Stimulated activated CD4-positive, alpha-beta T cell treated with anti-CD3 and anti-CD28 coated beads, Interleukin-2, amount 100 ng/mL, for 4 hours (primary cell): ENCODE data around the gene CLEC2D.
"Not testable (repeated sequence)": the region's sequence is repeated elsewhere in the genome, so short reads cannot be mapped to it uniquely, and the experiment has no call there.

Experiments used
- DNase-seq: peaks from one replicate; pipeline ENCODE4 v3.0.0-alpha.2; 2020; ENCODE audit warnings: low read depth

Gene CLEC2D

DNA sequence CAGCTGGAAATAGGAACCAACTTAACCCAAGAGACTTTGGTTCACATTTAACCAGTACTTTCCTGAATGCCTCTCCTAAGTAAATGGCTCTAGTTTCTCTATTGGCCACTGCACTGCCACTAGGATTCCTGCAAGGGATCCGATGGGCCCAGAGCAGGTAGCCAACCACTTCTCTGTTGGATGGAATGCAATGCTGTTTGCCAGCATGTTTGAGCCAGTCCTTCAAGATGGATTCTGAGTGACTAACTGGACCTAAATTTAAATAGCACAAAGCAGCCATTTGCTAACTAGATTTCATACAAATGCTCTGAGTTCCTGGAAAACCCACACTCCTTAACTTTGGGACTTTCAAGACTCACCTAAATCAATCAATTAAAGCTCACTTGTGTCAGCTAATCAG lies 9.5 kb upstream of the CLEC2D start:
- no peak for DNase-seq

DNA sequence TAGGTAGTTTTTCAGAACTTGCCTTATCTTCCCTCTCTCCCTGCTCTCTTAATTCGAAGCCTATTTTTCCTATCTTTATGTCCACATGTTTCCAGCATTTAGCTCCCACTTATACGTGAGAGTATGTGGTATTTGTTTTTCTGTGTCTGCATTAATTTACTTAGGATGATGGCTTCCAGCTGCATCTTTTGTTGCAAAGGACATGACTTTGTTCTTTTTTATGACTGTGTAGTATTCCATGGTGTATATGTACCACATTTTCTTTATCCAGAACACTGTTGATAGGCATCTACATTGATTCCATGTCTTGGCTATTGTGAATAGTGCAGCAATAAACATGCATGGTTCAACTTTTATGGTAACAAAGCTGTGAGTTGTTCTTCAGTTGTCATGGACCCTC lies 7.8 kb upstream of the CLEC2D start:
- DNase-seq: no peak

DNA sequence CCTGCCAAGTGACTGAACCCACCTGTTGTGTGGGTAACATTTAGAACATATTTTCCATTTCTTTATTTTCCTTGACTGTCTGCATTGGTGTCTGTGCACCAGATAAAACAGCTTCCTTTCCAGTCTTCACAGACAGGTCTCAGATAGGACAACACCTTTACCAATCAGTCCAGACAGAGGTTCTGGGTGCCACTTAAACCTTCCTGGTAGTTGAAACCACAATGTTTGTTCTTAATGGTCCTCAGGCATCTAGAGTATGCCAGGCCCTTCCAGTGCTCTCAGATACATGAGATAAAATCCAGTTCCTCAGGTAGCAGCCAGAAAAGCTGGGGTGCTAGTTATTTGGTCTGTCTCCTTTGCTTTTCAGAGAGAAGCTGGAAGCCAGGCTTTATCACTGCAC lies 7.0 kb upstream of the CLEC2D start:
- no peak for DNase-seq

DNA sequence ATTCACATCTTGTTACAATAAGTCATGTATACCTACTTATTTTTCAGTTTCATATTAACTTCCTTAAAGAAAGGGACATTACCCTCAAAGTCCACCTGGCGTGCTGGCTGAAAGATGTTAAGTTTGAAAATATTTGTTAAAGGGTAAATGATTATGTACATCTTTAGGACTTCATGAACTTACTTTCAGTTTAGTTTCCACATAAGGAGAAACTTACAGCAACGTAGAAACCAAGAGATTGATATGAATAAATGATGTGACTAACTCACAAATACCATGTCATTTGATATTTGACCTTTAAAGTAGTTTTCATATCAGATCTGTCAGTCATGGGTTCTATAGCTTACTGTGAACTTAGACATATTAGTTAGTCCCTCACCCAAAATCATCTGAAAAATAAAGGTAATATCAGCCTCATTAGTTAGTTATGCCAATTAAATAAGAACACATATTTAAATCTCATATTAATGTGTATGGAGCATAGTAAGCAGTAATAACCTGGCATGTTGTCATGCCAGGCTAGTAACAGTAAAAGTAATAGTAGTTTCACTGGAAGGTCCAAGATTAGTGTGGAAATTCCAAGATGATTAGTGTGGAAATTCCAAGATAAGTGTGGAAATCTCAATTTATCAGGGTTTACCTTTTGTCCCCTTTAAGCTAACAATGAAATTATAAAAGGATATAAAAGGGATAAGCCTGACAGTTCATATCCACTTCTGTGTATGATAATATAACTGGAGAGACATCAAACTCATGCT lies 1.9 kb upstream of the CLEC2D start:
- no peak for DNase-seq

DNA sequence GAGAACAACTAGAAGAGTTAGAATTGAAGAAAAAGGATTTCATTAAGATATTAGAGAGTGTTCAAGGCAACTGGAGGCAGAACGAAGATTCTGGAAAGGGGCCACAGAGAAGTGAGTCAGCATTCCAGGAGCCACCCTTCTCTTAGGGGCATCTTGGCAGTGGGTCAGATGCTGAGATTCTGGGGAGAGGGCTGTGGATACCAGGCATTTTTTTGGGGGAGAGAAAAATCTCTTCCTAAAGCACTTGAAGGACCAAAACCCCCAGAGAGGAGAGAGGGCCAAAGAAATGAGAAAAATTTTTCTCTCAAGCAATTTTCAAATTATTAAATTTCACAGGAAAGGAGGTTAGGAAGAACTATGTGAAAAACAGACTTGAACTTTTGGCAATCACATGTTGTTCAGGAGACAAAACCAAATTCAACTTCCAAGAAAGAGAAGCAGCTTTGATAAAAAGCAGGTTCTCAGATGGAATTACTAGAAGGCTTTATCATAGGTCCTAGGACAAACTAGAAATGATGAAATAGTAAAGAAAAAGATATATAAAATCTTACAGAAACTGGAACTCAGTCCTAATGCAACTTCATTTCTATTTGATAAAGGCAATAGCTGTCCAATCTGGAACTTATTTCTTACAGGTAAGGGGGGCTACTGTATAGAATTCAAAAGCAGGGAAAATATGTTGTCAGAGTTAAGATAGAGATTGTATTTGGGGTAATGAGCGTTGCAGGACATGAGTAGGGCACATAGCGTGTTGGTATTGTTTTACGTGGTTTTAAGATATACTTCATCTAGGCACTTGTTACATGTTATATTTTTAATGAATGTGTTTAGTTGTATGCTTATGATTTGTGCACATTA lies 1.1 kb upstream of the CLEC2D start:
- no peak for DNase-seq

DNA sequence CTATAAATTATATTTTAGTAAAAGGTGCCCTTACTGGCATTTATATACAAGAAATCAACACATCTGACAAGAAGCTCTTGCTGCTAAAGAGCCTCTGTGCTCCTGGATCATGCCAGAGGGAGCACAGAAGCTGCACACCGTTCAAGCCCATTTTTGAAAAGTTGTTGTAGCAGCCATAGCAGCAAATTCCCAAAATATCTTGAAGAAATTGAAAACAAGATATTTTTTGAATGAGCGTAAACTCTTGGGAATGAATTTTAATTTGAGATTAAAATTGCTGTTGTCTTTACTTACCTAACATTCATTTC lies 540 bp upstream of the CLEC2D start:
- no peak for DNase-seq

DNA sequence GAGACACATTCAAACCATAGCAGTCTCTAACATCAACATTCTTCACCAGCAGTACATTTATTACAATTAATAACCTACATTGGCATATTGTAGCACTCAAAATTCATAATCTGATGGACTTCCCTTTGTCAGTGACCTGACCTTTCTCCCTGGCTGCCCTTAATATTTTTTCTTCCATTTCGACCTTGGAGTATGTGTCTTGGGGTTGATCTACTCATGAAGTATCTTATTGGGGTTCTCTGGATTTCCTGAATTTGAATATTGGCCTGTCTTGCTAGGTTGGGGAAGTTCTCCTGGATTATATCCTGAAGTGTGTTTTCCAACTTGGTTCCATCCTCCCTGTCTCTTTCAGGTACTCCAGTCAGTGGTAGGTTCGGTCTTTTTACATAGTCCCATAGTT lies 2.8 kb downstream of the CLEC2D start:
- DNase-seq: not testable (repeated sequence)

DNA sequence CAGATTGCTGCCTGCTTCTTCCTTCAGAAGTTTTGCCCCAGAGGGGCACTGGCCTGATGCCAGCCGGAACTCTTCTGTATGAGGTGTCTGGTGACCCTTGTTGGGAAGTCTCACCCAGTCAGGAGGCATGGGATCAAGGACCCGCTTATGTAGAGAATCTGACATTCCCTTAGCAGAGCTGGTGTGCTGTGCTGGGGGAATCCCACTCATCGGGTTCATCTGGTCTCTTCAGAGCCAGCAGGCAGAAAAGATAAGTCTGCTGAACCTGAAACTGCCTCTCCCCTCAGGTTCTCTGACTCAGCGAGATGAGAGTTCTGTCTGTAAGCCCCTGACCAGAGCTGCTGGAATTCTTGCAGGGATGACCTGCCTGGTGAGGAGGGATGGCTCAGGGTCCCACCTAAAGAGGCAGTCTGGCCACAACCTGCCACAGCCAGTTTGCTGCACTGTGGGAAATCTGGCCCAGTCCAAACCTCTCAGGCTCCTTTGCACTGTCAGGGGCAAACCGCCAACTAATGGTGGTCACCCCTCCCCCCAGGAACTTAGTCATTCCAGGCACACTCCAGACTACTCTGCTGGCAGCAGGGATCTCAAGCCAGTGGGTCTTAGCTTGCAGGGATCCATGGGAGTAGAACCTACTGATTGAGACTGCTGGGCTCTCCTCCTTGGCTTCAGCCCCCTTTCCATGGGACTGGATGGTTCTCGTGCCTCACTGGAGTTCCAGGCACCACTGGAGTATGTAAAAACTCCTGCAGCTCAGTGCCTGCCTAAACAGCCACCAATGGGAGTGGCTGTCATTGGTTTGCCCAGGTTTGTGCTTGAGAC lies 4.1 kb downstream of the CLEC2D start:
- no peak for DNase-seq

DNA sequence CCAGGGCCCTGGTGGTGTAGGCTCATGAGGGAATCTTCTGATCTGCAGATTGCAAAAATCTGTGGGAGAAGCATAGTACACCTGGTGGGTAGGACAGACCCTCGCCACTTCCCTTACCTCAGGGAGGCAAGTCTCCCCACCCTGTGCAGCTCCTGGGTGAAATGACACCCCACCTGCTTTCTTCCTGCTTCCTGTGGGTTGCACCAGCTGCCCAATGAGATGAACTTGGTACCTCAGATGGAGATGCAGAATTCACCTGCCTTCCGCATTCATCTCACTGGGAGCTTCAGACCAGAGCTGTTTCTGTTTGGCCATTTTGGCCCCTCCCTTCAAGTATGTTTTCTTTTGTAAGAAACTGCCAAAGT lies 4.7 kb downstream of the CLEC2D start:
- no peak for DNase-seq

DNA sequence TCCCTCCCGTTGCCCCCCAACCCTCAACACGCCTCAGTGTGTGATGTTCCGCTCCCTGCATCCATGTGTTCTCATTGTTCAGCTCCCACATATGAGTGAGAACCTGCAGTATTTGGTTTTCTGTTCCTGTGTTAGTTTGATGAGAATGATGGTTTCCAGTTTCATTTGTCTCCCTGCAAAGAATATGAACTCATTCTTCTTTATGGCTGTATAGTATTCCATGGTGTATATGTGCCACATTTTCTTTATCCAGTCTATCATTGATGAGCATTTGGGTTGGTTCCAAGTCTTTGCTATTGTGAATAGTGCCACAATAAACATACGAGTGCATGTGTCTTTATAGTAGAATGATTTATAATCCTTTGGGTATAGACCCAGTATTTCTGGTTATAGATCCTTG lies 13.0 kb downstream of the CLEC2D start:
- not testable (repeated sequence) for DNase-seq

DNA sequence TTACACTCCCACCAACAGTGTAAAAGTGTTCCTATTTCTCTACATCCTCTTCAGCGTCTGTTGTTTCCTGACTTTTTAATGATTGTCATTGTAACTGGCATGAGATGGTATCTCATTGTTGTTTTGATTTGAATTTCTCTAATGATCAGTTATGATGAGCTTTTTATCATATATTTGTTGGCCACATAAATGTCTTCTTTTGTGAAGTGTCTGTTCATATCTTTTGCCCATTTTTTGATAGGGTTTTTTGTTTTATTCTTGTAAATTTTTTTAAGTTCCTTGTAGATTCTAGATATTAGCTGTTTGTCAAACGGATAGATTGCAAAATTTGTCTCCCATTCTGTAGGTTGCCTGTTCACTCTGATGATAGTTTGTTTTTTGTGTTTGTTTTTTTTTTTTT lies 13.4 kb downstream of the CLEC2D start:
- DNase-seq: not testable (repeated sequence)

DNA sequence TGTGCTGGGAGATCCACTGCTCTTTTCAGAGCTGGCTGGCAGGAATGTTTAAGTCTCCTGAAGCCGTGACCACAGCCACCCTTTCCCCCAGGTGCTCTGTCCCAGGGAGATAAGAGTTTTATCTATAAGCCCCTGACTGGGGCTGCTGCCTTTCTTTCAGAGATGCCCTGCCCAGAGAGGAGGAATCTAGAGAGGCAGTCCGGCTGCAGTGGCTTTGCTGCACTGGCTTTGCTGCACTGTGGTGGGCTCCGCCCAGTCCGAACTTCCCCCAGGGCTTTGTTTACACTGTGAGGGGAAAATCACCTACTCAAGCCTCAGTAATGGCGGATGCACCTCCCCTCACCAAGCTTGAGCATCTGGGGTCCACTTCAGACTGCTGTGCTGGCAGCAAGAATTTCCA lies 15.9 kb downstream of the CLEC2D start:
- not testable (repeated sequence) for DNase-seq

DNA sequence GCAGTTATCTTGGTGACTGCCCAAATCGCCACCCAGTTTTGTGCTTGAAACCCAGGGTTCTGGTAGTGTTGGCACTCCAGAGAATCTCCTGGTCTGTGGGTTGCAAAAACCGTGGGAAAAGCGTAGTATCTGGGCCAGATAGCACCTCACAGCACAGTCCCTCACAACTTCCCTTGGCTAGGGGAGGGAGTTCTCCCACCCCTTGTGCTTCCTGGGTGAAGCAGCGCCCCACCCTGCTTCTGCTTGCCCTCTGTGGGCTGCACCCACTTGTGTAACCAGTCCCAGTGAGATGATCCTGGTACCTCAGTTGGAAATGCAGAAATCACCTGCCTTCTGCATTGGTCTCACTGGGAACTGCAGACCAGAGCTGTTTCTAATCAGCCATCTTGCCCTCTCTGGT lies 16.4 kb downstream of the CLEC2D start:
- no peak for DNase-seq

DNA sequence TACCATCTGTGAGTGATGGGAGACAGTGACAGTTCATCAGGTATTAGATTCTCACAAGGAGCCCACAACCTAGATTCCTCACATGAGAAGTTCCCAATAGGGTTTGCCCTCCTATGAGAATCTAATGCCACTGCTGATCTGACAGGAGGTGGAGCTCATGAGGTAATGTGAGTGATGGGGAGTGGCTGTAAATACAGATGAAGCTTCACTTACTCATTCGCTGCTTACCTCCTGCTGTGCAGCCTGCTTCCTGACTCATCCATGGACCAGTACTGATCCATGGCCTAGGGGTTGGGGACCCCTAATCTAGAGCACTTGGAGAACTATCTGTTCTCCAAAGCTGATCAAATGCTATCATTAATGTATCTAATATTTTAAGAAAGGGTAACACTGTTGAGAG lies 17.7 kb downstream of the CLEC2D start:
- no peak for DNase-seq

DNA sequence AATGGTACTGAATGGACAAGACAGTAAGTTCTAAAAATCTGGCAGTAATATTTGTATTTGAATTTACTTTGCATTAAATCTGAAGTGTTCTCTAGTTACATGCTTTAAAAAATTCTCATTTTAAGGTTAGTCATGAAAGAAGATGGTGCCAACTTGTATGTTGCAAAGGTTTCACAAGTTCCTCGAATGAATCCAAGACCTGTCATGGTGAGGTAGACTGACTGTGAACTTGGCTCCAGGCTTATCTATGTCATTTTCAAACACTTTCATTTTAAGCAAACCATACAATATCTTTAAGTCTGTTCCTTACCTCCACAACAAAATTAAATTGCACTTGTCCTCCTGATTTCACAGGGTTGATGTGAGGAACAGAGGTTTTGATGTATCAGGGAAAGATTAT lies 23.4 kb downstream of the CLEC2D start:
- DNase-seq: no peak

DNA sequence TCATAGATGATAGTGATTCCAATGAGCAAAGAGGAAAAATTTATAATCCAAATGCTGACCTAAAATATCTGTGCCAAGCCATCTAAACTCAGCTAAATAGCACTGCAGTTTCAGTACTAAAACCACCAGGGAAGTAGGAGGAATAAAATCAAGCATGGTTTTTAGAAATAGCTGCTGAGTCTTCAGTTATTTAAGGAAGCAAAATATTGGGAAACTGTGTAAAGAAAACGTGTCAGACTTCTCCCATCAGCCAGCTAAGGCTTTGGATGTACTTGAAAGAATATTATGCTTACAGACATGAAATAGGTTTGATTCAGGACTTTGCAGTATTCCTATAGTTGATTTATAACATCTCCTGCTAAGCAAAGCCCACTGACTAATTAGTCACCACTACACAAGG lies 24.7 kb downstream of the CLEC2D start:
- no peak for DNase-seq

DNA sequence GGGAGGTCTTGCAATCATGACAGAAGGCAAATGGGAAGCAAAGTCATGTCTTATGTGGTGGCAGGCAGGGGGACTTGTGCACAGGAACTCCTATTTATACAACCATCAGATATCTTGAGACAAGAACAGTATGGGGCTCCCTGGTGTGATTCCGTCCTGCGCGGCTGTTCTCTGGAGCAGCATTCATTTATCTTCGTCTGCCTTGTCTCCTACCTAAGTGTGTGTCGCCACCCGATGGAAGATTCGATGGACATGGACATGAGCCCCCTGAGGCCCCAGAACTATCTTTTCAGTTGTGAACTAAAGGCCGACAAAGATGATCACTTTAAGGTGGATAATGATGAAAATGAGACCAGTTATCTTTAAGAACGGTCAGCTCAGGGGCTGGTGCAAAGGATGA lies 25.6 kb downstream of the CLEC2D start:
- DNase-seq: not testable (repeated sequence)

DNA sequence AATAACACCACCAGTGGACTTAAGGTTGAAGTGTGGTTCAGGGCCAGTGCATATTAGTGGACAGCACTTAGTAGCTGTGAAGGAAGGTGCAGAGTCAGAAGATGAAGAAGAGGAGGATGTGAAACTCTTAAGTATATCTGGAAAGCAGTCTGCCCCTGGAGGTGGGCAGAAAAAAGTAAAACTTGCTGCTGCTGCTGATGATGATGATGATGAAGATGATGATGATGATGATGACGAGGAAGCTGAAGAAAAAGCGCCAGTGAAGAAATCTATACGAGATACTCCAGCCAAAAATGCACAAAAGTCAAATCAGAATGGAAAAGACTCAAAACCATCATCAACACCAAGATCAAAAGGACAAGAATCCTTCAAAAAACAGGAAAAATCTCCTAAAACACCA lies 26.1 kb downstream of the CLEC2D start:
- DNase-seq: not testable (repeated sequence)

DNA sequence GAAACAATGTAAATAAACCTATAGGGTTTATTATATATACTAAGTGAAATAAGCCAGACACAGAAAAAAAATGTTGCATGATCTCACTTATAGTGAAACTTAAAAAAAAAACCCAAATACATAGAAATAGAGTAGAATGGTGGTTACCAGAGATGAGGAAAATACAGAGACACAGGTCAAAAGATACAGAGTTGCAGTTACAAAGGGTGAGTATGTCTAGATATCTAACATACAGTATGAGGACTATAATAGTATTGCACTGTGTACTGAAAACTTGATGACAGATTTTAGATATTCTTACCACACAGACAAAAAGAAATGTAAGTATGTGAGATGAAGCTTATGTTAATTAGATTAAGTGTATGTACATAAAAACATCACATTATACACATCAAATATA lies 28.1 kb downstream of the CLEC2D start:
- DNase-seq: no peak

DNA sequence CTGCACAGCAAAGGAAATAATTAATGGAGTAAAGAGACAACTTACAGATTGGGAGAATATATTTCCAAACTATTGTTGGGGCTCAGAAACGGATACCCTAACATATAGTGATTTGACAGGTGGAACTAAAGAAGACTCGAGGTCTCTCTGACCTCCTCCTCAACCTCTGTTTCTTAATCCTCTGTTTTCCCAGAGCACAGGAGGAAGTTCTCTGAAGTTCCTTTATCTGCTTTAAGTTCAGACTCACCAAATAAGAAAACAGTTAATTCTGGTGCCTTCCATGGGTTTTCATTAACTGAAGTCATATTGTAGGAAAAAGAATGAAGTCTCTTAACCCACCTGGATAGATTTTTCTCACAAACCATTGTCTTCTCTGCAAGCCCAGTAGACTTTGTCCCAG lies 29.2 kb downstream of the CLEC2D start:
- no peak for DNase-seq

DNA sequence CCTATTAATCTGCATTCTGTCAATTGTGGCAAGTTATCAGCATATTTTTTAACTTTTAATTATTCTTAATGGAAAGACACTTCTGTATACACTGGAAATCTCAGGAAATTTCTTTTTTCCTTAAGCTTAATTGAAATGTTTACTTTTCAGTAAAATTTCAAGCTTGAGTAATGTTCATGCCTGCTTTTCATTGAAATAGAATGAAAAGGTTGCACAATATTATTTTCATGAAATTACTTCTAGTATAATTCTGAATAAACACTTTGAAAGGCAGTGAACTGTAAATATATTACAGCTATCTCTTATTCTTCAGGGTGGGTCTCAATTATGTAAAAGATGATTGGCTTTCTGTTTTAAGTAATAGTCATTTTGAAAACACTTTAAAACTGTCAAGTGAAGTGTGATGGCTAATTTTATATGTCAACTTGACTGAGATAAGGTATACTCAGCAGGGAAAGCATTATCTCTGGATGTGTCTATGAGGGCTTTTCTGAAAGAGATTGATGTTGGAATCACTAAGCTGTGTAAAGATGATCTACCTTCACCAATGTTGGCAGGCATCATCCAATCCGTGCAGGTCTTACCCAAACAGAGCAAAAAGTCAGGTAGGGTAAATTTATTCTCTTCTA lies 29.9 kb downstream of the CLEC2D start:
- DNase-seq: no peak

DNA sequence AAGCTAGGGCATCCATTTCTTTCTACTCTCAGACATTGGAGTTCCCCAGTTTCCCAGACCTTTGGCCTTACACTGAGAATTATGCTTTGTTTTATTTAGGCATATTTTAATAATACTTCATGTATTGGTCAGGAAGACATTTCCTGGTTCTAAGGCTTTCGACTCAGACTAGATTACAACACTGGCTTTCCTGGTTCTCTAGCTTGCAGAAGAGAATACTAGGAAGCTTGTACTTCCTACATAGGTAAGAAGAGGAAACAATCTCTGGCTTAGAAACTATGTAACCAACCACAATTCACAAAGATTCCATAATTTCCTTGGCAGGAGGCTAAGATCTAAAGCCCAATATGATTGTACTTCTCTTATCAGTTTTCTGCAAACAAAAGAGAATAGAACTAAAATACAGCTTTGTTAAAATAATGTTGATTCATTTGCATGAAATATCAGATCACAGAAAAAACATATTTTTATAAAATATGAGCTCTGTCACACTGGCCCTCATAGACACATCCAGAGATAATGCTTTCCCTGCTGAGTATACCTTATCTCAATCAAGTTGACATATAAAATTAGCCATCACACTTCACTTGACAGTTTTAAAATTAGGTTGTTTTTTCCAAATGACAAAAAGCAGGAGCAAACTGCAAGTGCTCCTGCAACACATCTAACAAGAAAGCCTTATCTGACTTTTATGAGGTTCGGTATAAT lies 30.5 kb downstream of the CLEC2D start:
- no peak for DNase-seq
